Adrenal gland (tissue), 5 donors: ENCODE results near the gene CFP.

Experiments used
- CTCF ChIP-seq, 6 experiments: fragments of 450-650 bp in 4 of 6; fragments of 200-600 bp in 2 of 6; sonication (generic) in 1 of 6; IDR thresholded peaks; 1 replicate in 5 of 6; 2 replicates in 1 of 6; pipeline versions ENCODE4 v1.5.1 to v1.8.0; 2016 to 2021; ENCODE audit warnings: antibody characterized with exemption in 6 of 6, mild to moderate bottlenecking in 2 of 6, moderate library complexity in 1 of 6
- POLR2A ChIP-seq, 2 donors: fragments of 450-650 bp; IDR thresholded peaks; one replicate each; pipeline ENCODE4 v1.6.1; 2017; ENCODE audit warnings: antibody characterized with exemption in 2 of 2, mild to moderate bottlenecking in 2 of 2, moderate library complexity in 1 of 2
- donor health status: DM: no; HTN: no; CAD: no.

DNA sequence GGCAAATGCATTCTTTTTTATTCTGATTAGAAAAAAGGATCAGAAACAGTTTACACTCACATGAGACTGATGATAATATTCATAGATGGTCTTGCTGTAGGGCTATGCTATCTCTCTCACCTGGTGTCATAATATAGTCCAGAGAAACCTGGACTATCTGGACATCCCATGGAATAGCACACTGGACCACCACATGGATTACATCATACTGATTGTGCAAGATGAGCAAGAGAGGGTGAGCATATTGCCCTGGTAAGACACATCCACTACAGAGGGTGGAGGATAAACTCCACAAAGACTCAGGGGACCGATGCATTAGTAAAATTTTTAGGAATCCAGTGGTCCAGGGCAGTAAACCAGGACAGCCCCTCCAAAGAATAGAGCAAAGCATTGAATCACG, 18.2 kb downstream of the CFP start:
- TF ChIP-seq POLR2A (IDR thresholded peaks at IDR 0.05) (no peak), CTCF (IDR thresholded peaks at IDR 0.05) (no peak)
